NOMO-1 (cell line): ENCODE data around the gene ZBTB5.
"Not testable (repeated sequence)": the region's sequence is repeated elsewhere in the genome, so short reads cannot be mapped to it uniquely, and the experiment has no call there.

ENCODE experiments used
- DNase-seq, 2 experiments: peaks; one replicate each; lab custom pipeline; 2025; ENCODE audit not compliant: unreplicated experiment in 2 of 2; lab: John Stamatoyannopoulos, UW

Gene ZBTB5

GRCh38 chr9:37426431-37426830 lies 38.8 kb downstream of the ZBTB5 start:
- DNase-seq: not testable (repeated sequence)

- DNase-seq: no peak
Measured at GRCh38 chr9:37425298-37425752, 39.9 kb downstream of the ZBTB5 start.

GRCh38 chr9:37424686-37425297 lies 40.5 kb downstream of the ZBTB5 start:
- DNase-seq: no peak

- DNase-seq: no peak
Measured at GRCh38 chr9:37424204-37424685, 41.0 kb downstream of the ZBTB5 start.

- DNase-seq: no peak
Measured at GRCh38 chr9:37423508-37423907, 41.7 kb downstream of the ZBTB5 start.

GRCh38 chr9:37422289-37423104 lies 42.8 kb downstream of the ZBTB5 start, which contains the start of gene GRHPR:
Gene GRHPR, plus strand, starts transcription at chr9:37422696. Its CDS starts 55 bp downstream, at chr9:37422751.
- peak; percentile 58 to 59 for DNase-seq

GRCh38 chr9:37421914-37422288 lies 43.3 kb downstream of the ZBTB5 start:
- no peak for DNase-seq

- no peak for DNase-seq
Measured at GRCh38 chr9:37420271-37421215, 44.7 kb downstream of the ZBTB5 start.

- DNase-seq: no peak
Measured at GRCh38 chr9:37419204-37419603, 46.0 kb downstream of the ZBTB5 start.

GRCh38 chr9:37417857-37418618 lies 47.2 kb downstream of the ZBTB5 start:
- DNase-seq: no peak

GRCh38 chr9:37417252-37417803 lies 47.9 kb downstream of the ZBTB5 start:
- no peak for DNase-seq

GRCh38 chr9:37415011-37415719 lies 50.1 kb downstream of the ZBTB5 start:
- DNase-seq: peak; percentile 16 to 24

GRCh38 chr9:37414503-37414943 lies 50.7 kb downstream of the ZBTB5 start:
- no peak for DNase-seq

GRCh38 chr9:37413311-37413710 lies 51.9 kb downstream of the ZBTB5 start:
- no peak for DNase-seq

GRCh38 chr9:37412431-37413151 lies 52.7 kb downstream of the ZBTB5 start:
- DNase-seq: no peak

GRCh38 chr9:37410969-37411785 lies 54.1 kb downstream of the ZBTB5 start:
- no peak for DNase-seq

- no peak for DNase-seq
Measured at GRCh38 chr9:37410354-37410861, 54.8 kb downstream of the ZBTB5 start.
